Activated CD4-positive, alpha-beta memory T cell treated with anti-CD3 and anti-CD28 coated beads for 36 hours (primary cell): ENCODE results near the gene ZFP36. TPM values are rescaled to one million over a fixed set of nuclear protein-coding genes. Genes with fewer than 3 reads are reported as not detected.

Experiments
- CTCF ChIA-PET: fragments of 350-600 bp; sonication (Branson Sonifier 250); formaldehyde crosslinking; loops from one replicate; lab custom pipeline; 2021; ENCODE audit warnings: antibody characterized with exemption, inconsistent platforms; lab: Charles Lee
- POLR2A ChIA-PET: fragments of 350-600 bp; sonication (Branson Sonifier 250); formaldehyde crosslinking; loops from one replicate; lab custom pipeline; 2021; ENCODE audit warnings: antibody characterized with exemption; lab: Charles Lee
- DNase-seq: peaks from one replicate; pipeline ENCODE4 v3.0.0-alpha.2; 2020
- H3K27ac Mint-ChIP-seq: one replicate; pipeline ENCODE4 v1.8.0; 2021; ENCODE audit warnings: mixed read lengths
- H3K27me3 Mint-ChIP-seq: one replicate; pipeline ENCODE4 v1.8.0; 2021; ENCODE audit warnings: mixed read lengths
- H3K36me3 Mint-ChIP-seq: one replicate; pipeline ENCODE4 v1.8.0; 2021; ENCODE audit warnings: mixed read lengths
- H3K4me1 Mint-ChIP-seq: one replicate; pipeline ENCODE4 v1.8.0; 2021; ENCODE audit warnings: low read depth, mixed read lengths
- H3K4me3 Mint-ChIP-seq: one replicate; pipeline ENCODE4 v1.8.0; 2021; ENCODE audit warnings: mild to moderate bottlenecking, mixed read lengths
- H3K9me3 Mint-ChIP-seq: one replicate; pipeline ENCODE4 v1.8.0; 2021; ENCODE audit warnings: mixed read lengths
- intact Hi-C: fragments of 100-400 bp; cut with micrococcal nuclease; formaldehyde crosslinking; loops from one replicate; pipeline ENCODE4 v1.15.1; 2023
- total RNA-seq, 2 experiments: library from RNA; stranded (reverse); gene quantifications; one replicate each; pipeline ENCODE4 v1.2.3, GENCODE V29; 2021

Gene ZFP36
- total RNA-seq, 2 experiments from 2014 or later = 104 to 118 TPM

DNA sequence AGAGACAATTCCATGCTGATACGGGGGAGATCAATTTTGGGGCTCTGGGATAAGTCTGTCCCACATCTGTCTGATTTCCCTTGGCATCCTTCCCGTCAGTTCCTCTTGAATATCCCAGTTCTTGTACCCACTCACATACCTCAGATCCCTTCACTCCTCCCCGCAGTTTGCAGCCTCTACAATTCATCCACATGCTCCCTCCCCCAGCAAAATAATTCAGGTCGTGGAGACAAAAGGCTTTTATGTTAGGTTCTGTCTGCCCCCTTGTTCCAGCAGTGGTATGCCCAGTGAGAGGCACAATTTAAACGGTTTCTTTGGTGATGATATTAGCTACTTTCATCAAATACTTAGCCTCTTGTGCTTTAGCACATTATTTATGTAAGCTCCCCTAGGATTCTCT is 19.5 kb downstream of the ZFP36 start:
- H3K9me3 Mint-ChIP-seq = no peaks in the 10 kb centered on the region
- no peaks in the 10 kb centered on the region for H3K27me3 Mint-ChIP-seq
- CTCF ChIA-PET = interaction anchor here (1.9 kb wide), 1 partner anchor 14 kb away, joined by 7 read pairs; no protein-coding TSS in a partner anchor
- H3K27ac Mint-ChIP-seq = no peak overlapping the region
- intact Hi-C loops = no loop called here
- H3K4me1 Mint-ChIP-seq = peaks cover 10% of the 10 kb centered on the region
- no peak overlapping the region for H3K4me3 Mint-ChIP-seq
- POLR2A ChIA-PET = interaction anchor here (0.6 to 1.9 kb wide), 2 partner anchors 9 to 104 kb away, joined by 4 to 13 read pairs; partner anchors contain the start of gene RPS16
- peaks cover 14% of the 10 kb centered on the region for H3K36me3 Mint-ChIP-seq
- no peak for DNase-seq

DNA sequence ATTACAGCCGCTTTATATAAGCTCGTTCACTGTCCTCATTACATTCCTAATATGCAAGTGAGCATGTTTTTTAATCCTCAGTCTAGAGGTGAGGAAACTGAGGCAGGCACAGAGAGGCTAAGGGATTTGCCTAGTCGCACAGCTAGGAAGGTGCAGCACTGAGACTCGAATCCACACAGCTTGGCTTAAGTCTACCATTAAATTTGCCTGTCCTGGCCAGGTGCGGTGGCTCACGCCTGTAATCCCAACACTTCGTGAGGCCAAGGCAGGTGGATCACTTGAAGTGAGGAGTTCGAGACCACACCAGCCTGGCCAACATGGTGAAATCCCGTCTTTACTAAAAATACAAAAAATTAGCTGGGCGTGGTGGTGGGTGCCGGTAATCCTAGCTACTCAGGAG is 21.1 kb downstream of the ZFP36 start:
- H3K9me3 Mint-ChIP-seq = no peaks in the 10 kb centered on the region
- CTCF ChIA-PET = interaction anchor here (0.9 to 1.9 kb wide), 3 partner anchors 13 to 105 kb away, joined by 5 to 7 read pairs (median 7); partner anchors contain the start of genes EID2B and PLEKHG2
- intact Hi-C loops = no loop called here
- DNase-seq = no peak
- peaks cover 19% of the 10 kb centered on the region for H3K36me3 Mint-ChIP-seq
- no peak overlapping the region for H3K4me3 Mint-ChIP-seq
- no peak overlapping the region for H3K27ac Mint-ChIP-seq
- H3K27me3 Mint-ChIP-seq = no peaks in the 10 kb centered on the region
- H3K4me1 Mint-ChIP-seq = peaks cover 19% of the 10 kb centered on the region
- POLR2A ChIA-PET = interaction anchor here (1.5 to 1.9 kb wide), 2 partner anchors 8 to 30 kb away, joined by 4 to 13 read pairs; partner anchors contain the start of gene RPS16

DNA sequence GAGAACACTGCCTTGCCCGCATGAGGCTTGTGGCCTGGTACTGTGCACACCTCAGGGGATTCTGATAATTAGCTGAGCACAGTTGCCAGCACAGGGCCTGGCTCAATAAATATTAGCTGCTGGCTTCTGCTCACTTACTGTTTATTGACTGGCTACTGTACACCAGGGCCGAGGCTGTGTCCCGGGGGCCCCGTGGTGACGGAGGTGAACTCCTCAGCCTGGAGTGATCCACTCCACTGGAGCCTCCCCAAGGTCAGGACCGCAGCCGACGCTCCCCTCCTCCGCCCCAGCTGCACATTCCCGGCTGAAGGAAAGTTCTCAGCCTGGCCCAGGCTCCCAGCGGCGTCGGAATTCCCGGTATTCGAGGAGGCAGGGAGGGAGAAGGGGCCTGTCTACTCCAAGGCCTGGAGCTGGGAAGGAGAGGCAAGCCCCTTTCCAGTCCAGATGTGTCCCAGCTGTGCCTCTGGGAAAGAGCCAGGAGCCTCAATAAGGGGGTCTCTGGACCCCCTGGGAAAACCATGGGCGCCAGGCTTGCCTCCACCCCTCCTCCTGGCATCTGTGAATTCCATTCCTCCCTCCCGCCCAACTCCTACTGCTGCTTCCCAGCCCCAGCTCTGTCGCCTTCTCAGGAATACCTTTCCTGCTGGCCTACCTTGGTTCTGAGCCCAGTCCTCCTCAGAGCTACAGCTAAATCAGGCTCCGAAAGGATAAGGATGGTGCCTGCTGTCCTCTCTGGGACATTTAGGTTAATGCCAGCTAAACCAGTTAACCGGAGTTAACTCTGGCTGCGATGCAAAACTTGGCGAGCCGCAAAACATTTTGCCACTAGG is 21.9 kb downstream of the ZFP36 start:
- intact Hi-C loops = no loop called here
- POLR2A ChIA-PET = interaction anchor here (0.9 to 1.5 kb wide), 2 partner anchors 9 to 31 kb away, joined by 3 to 4 read pairs; no protein-coding TSS in a partner anchor
- H3K36me3 Mint-ChIP-seq = peaks cover 24% of the 10 kb centered on the region
- H3K27me3 Mint-ChIP-seq = no peaks in the 10 kb centered on the region
- peaks cover 27% of the 10 kb centered on the region for H3K4me1 Mint-ChIP-seq
- CTCF ChIA-PET = interaction anchor here (0.9 kb wide), 1 partner anchor 104 kb away, joined by 5 read pairs; the partner anchor contains the start of gene EID2B
- DNase-seq = no peak
- H3K27ac Mint-ChIP-seq = no peak overlapping the region
- no peaks in the 10 kb centered on the region for H3K9me3 Mint-ChIP-seq
- H3K4me3 Mint-ChIP-seq = no peak overlapping the region

DNA sequence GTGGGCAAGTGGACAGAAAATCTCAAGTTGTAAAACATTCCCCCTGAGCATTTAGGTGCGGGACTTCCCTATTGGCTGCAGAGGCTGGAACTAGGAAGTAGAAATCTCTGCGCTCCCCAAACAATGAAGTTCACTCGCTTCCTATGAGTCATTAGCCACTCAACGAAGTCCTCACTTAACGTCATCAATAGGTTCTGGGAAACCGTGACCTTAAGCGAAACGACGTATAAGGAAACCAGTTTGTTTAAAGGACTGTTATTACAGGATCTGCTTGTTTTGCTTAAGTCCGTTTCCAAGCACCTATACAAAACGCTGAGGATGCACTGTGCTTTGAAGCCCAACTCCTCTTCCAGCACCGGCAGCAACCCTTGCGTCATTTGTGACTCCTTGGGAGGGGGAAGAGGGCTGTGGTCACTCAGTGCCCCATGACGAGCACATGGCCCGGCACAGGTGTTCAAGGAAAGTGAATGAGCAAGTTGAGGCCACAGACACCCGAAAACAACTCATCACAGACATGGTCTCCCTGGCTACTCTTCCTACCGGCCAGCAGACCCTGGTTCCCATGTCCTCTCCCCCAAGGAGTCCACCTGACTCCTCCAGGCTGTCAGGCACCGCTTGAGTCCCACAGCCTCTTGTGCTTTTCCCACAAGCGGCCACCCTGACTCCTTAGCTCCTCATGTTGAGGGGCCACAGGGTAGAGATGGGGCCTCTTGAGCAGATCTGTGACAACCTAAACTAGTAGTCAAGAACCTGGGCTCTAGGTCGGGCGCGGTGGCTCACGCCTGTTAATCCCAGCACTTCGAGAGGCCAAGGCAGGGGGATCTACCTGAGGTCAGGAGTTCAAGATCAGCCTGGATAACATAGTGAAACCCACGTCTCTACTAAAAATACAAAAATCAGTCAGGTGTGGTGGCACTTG is 24.3 kb downstream of the ZFP36 start:
- H3K4me1 Mint-ChIP-seq = peaks cover 46% of the 10 kb centered on the region

DNA sequence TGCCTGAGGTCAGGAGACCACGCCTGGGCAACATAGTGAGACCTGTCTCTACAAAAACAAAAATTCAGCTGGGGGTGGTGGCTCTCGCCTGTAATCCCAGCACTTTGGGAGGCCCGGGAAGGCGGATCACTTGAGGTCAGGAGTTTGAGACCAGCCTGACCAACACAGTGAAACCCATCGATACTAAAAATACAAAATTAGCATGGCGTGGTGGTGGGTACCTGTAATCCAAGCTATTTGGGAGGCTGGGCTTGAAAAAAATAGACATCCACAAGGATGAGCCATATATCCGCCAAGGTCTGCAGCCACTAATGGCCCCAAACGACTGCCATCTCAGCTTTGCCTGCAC is 26.0 kb downstream of the ZFP36 start:
- Mint-ChIP-seq H3K4me1 (peaks cover 57% of the 10 kb centered on the region), H3K27me3 (no peaks in the 10 kb centered on the region), H3K9me3 (no peaks in the 10 kb centered on the region), H3K4me3 (peak overlapping the region; percentile 31), H3K36me3 (peaks cover 41% of the 10 kb centered on the region), H3K27ac (peak overlapping the region; percentile 100)
- intact Hi-C loops = loop anchor here (5.0 kb wide), 1 partner anchor 245 kb away; no protein-coding TSS in a partner anchor
- CTCF ChIA-PET = interaction anchor here (0.8 kb wide), 1 partner anchor 35 kb away, joined by 3 read pairs; no protein-coding TSS in a partner anchor
- DNase-seq = no peak
- POLR2A ChIA-PET = interaction anchor here (0.7 to 3.8 kb wide), 8 partner anchors 8 to 97 kb away, joined by 3 to 24 read pairs (median 8); partner anchors contain the start of genes GMFG, SAMD4B, SUPT5H and TIMM50

More for the DNA sequence above, 24.3 kb downstream of the ZFP36 start:
- DNase-seq = peak; percentile 94
- intact Hi-C loops = loop anchor here (1.0 to 5.0 kb wide), 6 partner anchors 14 to 246 kb away; partner anchors contain the start of genes MED29, PAF1, PLEKHG2 and SUPT5H
- ChIA-PET POLR2A (interaction anchor here (0.6 to 3.8 kb wide), 3 partner anchors 14 to 22 kb away, joined by 5 to 24 read pairs (median 5); partner anchors contain the start of genes PLEKHG2 and SUPT5H), CTCF (interaction anchor here (0.9 to 1.3 kb wide), 2 partner anchors 10 to 19 kb away, joined by 3 to 4 read pairs; partner anchors contain the start of gene PLEKHG2)
- Mint-ChIP-seq H3K4me3 (peak overlapping the region; percentile 54), H3K27me3 (no peaks in the 10 kb centered on the region), H3K36me3 (peaks cover 41% of the 10 kb centered on the region), H3K9me3 (no peaks in the 10 kb centered on the region), H3K27ac (peak overlapping the region; percentile 100)

DNA sequence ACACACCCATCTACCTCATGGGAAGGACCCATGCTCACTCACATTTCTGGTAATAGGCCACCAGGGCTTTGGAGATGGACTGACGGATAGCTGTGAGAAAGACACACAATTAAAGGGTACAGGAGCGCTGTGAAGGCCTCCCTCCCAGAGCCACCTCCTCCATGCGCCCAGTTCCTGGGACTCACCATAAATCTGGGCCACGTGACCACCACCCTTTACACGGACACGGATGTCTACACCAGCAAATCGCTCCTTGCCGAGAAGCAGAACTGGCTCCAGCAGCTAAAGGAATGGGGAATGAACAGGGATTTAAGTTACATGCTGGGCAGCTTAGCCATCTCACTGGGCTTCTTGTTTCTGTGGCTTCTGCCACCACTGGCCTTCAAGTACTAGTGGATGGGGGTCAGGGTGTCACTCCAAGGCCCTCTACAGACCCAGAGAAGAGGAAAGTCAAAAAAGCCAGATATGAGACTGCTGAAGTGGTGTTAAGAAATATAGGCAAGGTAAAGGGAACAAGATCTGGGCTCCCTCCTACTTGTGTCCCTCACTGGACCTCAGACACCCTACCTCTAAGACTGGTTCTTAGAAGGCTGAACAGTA is 26.9 kb downstream of the ZFP36 start:
- Mint-ChIP-seq H3K36me3 (peaks cover 41% of the 10 kb centered on the region), H3K4me1 (peaks cover 57% of the 10 kb centered on the region), H3K4me3 (peak overlapping the region; percentile 100), H3K27me3 (no peaks in the 10 kb centered on the region), H3K27ac (peak overlapping the region; percentile 100), H3K9me3 (no peaks in the 10 kb centered on the region)
- POLR2A ChIA-PET = interaction anchor here (0.7 to 3.8 kb wide), 9 partner anchors 8 to 92 kb away, joined by 4 to 24 read pairs (median 7); partner anchors contain the start of genes PLEKHG2, SAMD4B, SUPT5H and ZFP36
- no peak for DNase-seq
- intact Hi-C loops = loop anchor here (5.0 kb wide), 1 partner anchor 244 kb away; no protein-coding TSS in a partner anchor
- CTCF ChIA-PET = interaction anchor here (0.6 to 0.9 kb wide), 2 partner anchors 36 to 101 kb away, joined by 3 to 5 read pairs; no protein-coding TSS in a partner anchor

DNA sequence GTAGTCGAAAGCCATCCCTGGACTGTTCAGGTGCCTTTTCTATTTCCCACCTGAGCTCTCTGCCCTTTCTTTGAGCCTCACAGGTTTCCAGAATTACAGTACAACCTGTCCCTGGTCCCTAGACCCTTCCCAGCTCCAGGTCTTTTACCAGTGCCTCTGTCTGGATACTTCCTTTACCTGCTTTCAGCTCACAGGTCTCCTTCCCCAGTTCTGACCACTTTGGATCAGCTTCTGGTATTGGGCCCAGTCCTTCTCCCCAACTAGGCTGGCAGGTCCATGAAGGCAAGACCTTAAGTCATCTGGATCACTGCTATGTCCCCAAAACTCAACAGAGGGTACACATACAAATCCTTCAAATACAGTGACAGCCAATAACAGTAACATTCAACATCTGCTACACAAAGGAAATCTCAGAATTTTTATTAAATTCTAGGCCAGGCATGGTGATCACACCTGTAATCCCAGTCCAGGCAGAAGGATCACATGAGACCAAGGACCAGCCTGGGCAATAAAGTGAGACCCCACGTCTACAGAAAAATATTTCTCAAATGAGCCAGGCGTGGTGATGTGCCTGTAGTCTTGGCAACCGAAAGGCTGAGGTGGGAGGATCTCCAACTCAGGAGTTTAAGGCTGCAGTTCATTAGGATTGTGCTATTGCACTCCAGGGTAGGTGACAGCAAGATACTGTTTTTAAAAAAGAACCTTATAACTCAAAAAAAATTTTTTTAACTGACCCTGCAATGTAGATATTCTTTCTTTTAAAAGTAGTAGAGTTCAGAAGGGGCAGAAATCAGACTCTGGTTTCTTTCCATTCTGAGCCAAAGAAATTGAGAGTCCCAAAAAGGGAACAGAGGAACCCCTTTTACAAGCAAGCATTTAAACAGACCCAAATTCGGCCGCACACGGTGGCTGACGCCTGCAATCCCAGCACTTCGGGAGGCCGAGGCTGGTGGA is 27.8 kb downstream of the ZFP36 start:
- Mint-ChIP-seq H3K27me3 (no peaks in the 10 kb centered on the region), H3K4me3 (peak overlapping the region; percentile 100), H3K27ac (peak overlapping the region; percentile 100), H3K4me1 (peaks cover 57% of the 10 kb centered on the region), H3K9me3 (no peaks in the 10 kb centered on the region), H3K36me3 (peaks cover 41% of the 10 kb centered on the region)
- POLR2A ChIA-PET = interaction anchor here (0.5 to 3.8 kb wide), 22 partner anchors 7 to 561 kb away, joined by 3 to 117 read pairs (median 10); partner anchors contain the start of genes DLL3, EID2B, GMFG and MED29
- intact Hi-C loops = loop anchor here (5.0 kb wide), 1 partner anchor 243 kb away; no protein-coding TSS in a partner anchor
- CTCF ChIA-PET = interaction anchor here (0.6 to 2.0 kb wide), 7 partner anchors 22 to 100 kb away, joined by 3 to 14 read pairs (median 7); partner anchors contain the start of gene PLEKHG2
- no peak for DNase-seq

DNA sequence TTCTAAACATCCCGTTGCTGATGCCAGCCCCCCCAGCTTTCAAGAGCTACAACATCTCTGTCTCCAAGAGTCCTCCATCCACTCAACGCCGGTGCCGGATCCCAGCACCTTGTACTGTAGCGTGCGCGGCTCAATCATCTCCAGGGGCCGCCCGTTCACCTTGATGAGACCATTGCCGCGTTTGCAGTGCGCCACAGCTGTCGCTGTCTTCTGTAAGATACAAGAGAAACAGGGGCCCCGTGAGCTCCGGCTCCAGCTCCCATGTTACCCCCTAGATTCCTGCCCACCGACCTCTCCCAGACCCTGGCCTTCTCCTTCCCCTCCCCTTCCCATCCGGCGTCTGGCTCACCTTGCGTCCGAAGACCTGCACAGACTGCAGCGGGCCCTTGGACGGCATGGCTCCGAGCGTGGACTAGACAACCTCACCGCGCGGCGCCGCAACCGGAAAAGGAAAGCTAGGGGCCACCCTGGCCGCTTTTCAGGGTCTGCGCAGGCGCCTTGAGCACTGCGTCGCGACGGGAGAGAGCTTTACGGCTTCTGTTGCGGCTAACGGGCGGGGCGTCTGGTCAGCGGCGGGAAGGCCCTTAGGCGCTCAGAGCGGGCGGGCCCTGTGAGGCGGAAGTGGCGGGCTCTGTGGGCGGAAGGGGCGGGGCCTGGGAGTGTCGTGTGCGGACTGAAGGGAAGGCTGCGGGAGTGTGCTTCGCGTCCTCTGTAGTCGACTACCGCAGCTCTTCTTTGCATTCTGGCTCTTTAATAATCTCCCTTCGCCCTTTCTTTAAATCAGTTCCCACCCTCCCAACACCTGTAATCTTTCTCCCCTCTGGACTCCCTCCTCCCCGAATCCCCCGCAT is 29.1 kb downstream of the ZFP36 start, which contains the start of gene RPS16:
Gene RPS16 (minus strand): TSS at position 451 of the 851 bp plus-strand sequence. CDS start 54 bp downstream, at position 397.
- Mint-ChIP-seq H3K27ac (peak within 1 kb of the TSS; percentile 100), H3K4me3 (peak within 1 kb of the TSS; percentile 100), H3K4me1 (peaks cover 55% of the 10 kb centered on the region), H3K27me3 (no peaks in the 10 kb centered on the region), H3K9me3 (no peaks in the 10 kb centered on the region), H3K36me3 (peaks cover 41% of the 10 kb centered on the region)
- CTCF ChIA-PET = interaction anchor here (0.7 to 2.0 kb wide), 13 partner anchors 11 to 407 kb away, joined by 3 to 14 read pairs (median 4); partner anchors contain the start of genes EID2B, PLEKHG2, SAMD4B and ZFP36
- intact Hi-C loops = loop anchor here (1.0 kb wide), 2 partner anchors 10 to 23 kb away; partner anchors contain the start of genes PLEKHG2 and SUPT5H
- POLR2A ChIA-PET = interaction anchor here (0.6 to 2.0 kb wide), 33 partner anchors 9 to 240 kb away, joined by 3 to 117 read pairs (median 7); partner anchors contain the start of genes DLL3, EID2B, GMFG and MED29
- peak; percentile 100 for DNase-seq

DNA sequence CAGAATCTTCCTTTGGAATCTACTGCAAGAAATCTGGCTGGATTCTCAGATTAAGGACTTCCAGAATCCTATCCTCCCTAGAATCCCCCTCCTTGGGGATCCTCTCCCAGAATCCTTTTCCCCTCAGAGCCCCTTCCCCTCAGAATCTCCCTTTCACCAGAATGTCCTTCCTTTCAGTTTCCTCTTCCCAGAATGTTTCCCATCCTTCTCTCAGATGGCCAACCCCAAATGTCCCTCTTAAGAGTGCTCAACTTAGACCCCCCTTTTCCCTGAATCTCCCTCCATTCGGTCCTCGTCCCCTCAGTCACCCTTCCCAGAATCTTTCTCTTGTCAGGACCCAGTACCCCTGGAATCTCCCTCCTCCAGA is 29.7 kb downstream of the ZFP36 start:
- Mint-ChIP-seq H3K36me3 (peaks cover 38% of the 10 kb centered on the region), H3K4me1 (peaks cover 50% of the 10 kb centered on the region)
- CTCF ChIA-PET = interaction anchor here (0.7 to 2.0 kb wide), 9 partner anchors 22 to 100 kb away, joined by 3 to 14 read pairs (median 7); partner anchors contain the start of genes EID2B, PLEKHG2, SAMD4B and ZFP36

More for the DNA sequence above, 29.7 kb downstream of the ZFP36 start:
- H3K4me3 Mint-ChIP-seq = peak overlapping the region; percentile 100
- no peaks in the 10 kb centered on the region for H3K9me3 Mint-ChIP-seq
- intact Hi-C loops = loop anchor here (1.0 kb wide), 2 partner anchors 9 to 24 kb away; partner anchors contain the start of genes PLEKHG2 and SUPT5H
- POLR2A ChIA-PET = interaction anchor here (0.6 to 2.0 kb wide), 32 partner anchors 9 to 239 kb away, joined by 3 to 117 read pairs (median 7); partner anchors contain the start of genes DLL3, EID2B, GMFG and MED29
- DNase-seq = no peak
- H3K27ac Mint-ChIP-seq = peak overlapping the region; percentile 100
- no peaks in the 10 kb centered on the region for H3K27me3 Mint-ChIP-seq
